ENCODE data around the gene NOD1. TPM values are rescaled to one million over a fixed set of nuclear protein-coding genes. Genes with fewer than 3 reads are reported as not detected.

NOD1 gene
- polyA plus RNA-seq, 2 of the 4 experiments (the other 2 are of a cell fraction), result 4.8 to 6.5 TPM

GRCh38 chr7:30522159-30522558, 43.6 kb upstream of the NOD1 start:
- ChIA-PET POLR2A (no interaction called here), CTCF (interaction anchor here (0.9 to 2.8 kb wide), 5 partner anchors 12 to 199 kb away, joined by 4 to 12 read pairs (median 6); no protein-coding TSS in a partner anchor)
- 80% methylated on average over 3 of the region's 3 CpGs for WGBS (ENCODE audit: missing lambda C conversion rate)
- H3K4me2 ChIP-seq, result no peak overlapping the region
- TF ChIP-seq HOXB5 (CRISPR knock-in tag; IDR thresholded peaks at IDR 0.05), result no peak
- TF ChIP-seq TFCP2L1 (CRISPR knock-in tag; IDR thresholded peaks at IDR 0.05), result no peak
- TF ChIP-seq TP53 (CRISPR knock-in tag; IDR thresholded peaks at IDR 0.05), result no peak
- TF ChIP-seq HEYL (CRISPR knock-in tag; IDR thresholded peaks at IDR 0.05), result no peak
- no peak for TF ChIP-seq GATA3 (IDR thresholded peaks at IDR 0.05; ENCODE audit: borderline replicate concordance)
- no peak for TF ChIP-seq NPAS2 (CRISPR knock-in tag; IDR thresholded peaks at IDR 0.05; ENCODE audit: borderline replicate concordance)
- no peak for TF ChIP-seq E2F6 (IDR thresholded peaks at IDR 0.05; ENCODE audit: borderline replicate concordance, low read depth)
- no peak for TF ChIP-seq FOSL2 (IDR thresholded peaks at IDR 0.05)
- TF ChIP-seq FOSL2 (CRISPR knock-in tag; IDR thresholded peaks at IDR 0.05), result no peak
- TF ChIP-seq HOXA7 (CRISPR knock-in tag; IDR thresholded peaks at IDR 0.05), result no peak
- TF ChIP-seq CHD4 (IDR thresholded peaks at IDR 0.05; ENCODE audit: borderline replicate concordance), result no peak
- TF ChIP-seq JUNB (IDR thresholded peaks at IDR 0.05), result no peak
- TF ChIP-seq MAX (IDR thresholded peaks at IDR 0.05), result no peak
- no peak for TF ChIP-seq RAD21 (conservative IDR thresholded peaks at IDR 0.05 in 1 of 2, IDR thresholded peaks at IDR 0.05 in 1 of 2)
- TF ChIP-seq PBX3 (IDR thresholded peaks at IDR 0.05), result no peak
- TF ChIP-seq CEBPB (IDR thresholded peaks at IDR 0.05), result no peak
- FAIRE-seq (no peak), DNase-seq (ENCODE audit: low read depth in 1 of 2, low spot score in 1 of 2) (no peak), ATAC-seq (no peak)
- no peaks in the 10 kb centered on the region for H3K9me3 ChIP-seq
- H3K4me3 ChIP-seq, result no peak overlapping the region
- no peak overlapping the region for H3K27ac ChIP-seq
- peaks cover 18% of the 10 kb centered on the region; the same call in 2 of the 3 replicates for H3K4me1 ChIP-seq

GRCh38 chr7:30521532-30521931, 42.9 kb upstream of the NOD1 start:
- ATAC-seq (peak in 1 of 2 experiments; percentile 50; a peak in 2 of 6 replicates), FAIRE-seq (no peak), DNase-seq (ENCODE audit: low read depth in 1 of 2, low spot score in 1 of 2) (no peak)
- ChIA-PET POLR2A (no interaction called here), CTCF (interaction anchor here (0.9 to 2.8 kb wide), 6 partner anchors 11 to 199 kb away, joined by 3 to 12 read pairs (median 6); no protein-coding TSS in a partner anchor)
- no peaks in the 10 kb centered on the region for H3K9me3 ChIP-seq
- H3K4me1 ChIP-seq, result peaks cover 18% of the 10 kb centered on the region; the same call in 2 of the 3 replicates
- no peak overlapping the region for H3K4me2 ChIP-seq
- no peak overlapping the region for H3K4me3 ChIP-seq
- TF ChIP-seq FOSL2 (IDR thresholded peaks at IDR 0.05) (no peak), FOSL2 (CRISPR knock-in tag; IDR thresholded peaks at IDR 0.05) (no peak), NFE2L2 (conservative IDR thresholded peaks at IDR 0.05; ENCODE audit: low read length) (no peak), NR3C1 (IDR thresholded peaks at IDR 0.05) (no peak), TFCP2L1 (CRISPR knock-in tag; IDR thresholded peaks at IDR 0.05) (no peak), ZNF302 (CRISPR knock-in tag; IDR thresholded peaks at IDR 0.05) (no peak), CHD2 (IDR thresholded peaks at IDR 0.05; ENCODE audit: low read length, partially characterized antibody) (no peak), CEBPB (IDR thresholded peaks at IDR 0.05) (no peak), NPAS2 (CRISPR knock-in tag; IDR thresholded peaks at IDR 0.05; ENCODE audit: borderline replicate concordance) (no peak), RNF2 (IDR thresholded peaks at IDR 0.05; ENCODE audit: borderline replicate concordance, low read depth) (no peak), BHLHE40 (IDR thresholded peaks at IDR 0.05; ENCODE audit: low read depth, low read length) (no peak), ZFP36 (IDR thresholded peaks at IDR 0.05; ENCODE audit: borderline replicate concordance, partially characterized antibody) (no peak), RAD21 (conservative IDR thresholded peaks at IDR 0.05 in 1 of 2, IDR thresholded peaks at IDR 0.05 in 1 of 2) (no peak), ZSCAN20 (CRISPR knock-in tag; IDR thresholded peaks at IDR 0.05) (no peak), JUN (IDR thresholded peaks at IDR 0.05) (no peak)
- 100% methylated on average over 1 of the region's 1 CpG for WGBS (ENCODE audit: missing lambda C conversion rate)
- no peak overlapping the region; a peak in 1 of 6 replicates for H3K27ac ChIP-seq

Measured in A549 (cell line).